ENCODE data around the gene TNK2. TPM values are rescaled to one million over a fixed set of nuclear protein-coding genes. Genes with fewer than 3 reads are reported as not detected.

TNK2 gene
- total and polyA plus RNA-seq, 2 of the 8 experiments (the other 6 are each of a cell fraction or from before 2014, with no cell fraction given), result 10.4 to 33.9 TPM

- DNase-seq (ENCODE audit: low read depth in 1 of 2, low spot score in 2 of 2), result no peak
- Histone ChIP-seq H3K9me3 (ENCODE audit: insufficient read depth in 2 of 2, low read depth in 1 of 2, low read length in 1 of 2) (no peaks in the 10 kb centered on the region; a peak in 1 of 4 replicates), H3K27me3 (replicated peaks in 1 of 4; ENCODE audit: control insufficient read depth in 3 of 4, extremely low read depth in 1 of 4, insufficient read depth in 3 of 4, low read length in 3 of 4) (no peaks in the 10 kb centered on the region), H4K8ac (ENCODE audit: extremely low read depth, insufficient read depth, low read length) (no peak overlapping the region), H3K27ac (ENCODE audit: low read depth, low read length) (no peak overlapping the region), H2BK20ac (ENCODE audit: low read length) (no peak overlapping the region), H3K18ac (ENCODE audit: extremely low read depth, low read length) (no peak overlapping the region; the same call in 1 of the 2 replicates), H3K4ac (replicated peaks; ENCODE audit: insufficient read length, low read depth, low read length) (no peak overlapping the region), H2BK15ac (ENCODE audit: low read length) (no peak overlapping the region), H3K4me3 (ENCODE audit: extremely low read depth in 1 of 4, insufficient read depth in 2 of 4, low read depth in 3 of 4, low read length in 4 of 4) (no peak overlapping the region), H2AFZ (ENCODE audit: low read length) (no peak overlapping the region), H3K23ac (ENCODE audit: insufficient read length) (no peak overlapping the region), H3K4me2 (ENCODE audit: insufficient read depth in 1 of 2, low read depth in 2 of 2, low read length in 2 of 2) (no peak overlapping the region), H3K4me1 (replicated peaks in 1 of 4; ENCODE audit: control insufficient read depth in 3 of 4, insufficient read depth in 4 of 4, low read length in 3 of 4) (peaks cover 1 to 14% (median 7%) of the 10 kb centered on the region in 4 experiments; a peak in 6 of 7 replicates), H3K23me2 (ENCODE audit: low read depth, low read length) (no peaks in the 10 kb centered on the region), H2BK120ac (replicated peaks; ENCODE audit: low read depth, low read length) (no peak overlapping the region), H3K79me1 (ENCODE audit: low read depth, low read length) (peaks cover 5% of the 10 kb centered on the region), H2BK12ac (ENCODE audit: low read depth, low read length) (no peak overlapping the region), H3K36me3 (ENCODE audit: control insufficient read depth in 2 of 4, insufficient read depth in 4 of 4, low read length in 3 of 4) (peaks cover 0 to 5% (median 0%) of the 10 kb centered on the region in 4 experiments; a peak in 3 of 8 replicates), H3K14ac (ENCODE audit: insufficient read length) (no peak overlapping the region), H2BK5ac (ENCODE audit: low read depth, low read length) (no peak overlapping the region), H3K79me2 (ENCODE audit: control insufficient read depth in 1 of 2, insufficient read depth in 2 of 2, low read length in 2 of 2) (no peaks in the 10 kb centered on the region), H3K56ac (replicated peaks; ENCODE audit: insufficient read length, low read depth, low read length) (no peak overlapping the region), H4K20me1 (replicated peaks in 1 of 2; ENCODE audit: control insufficient read depth in 1 of 2, insufficient read depth in 2 of 2, low read length in 2 of 2) (peaks cover 3 to 11% of the 10 kb centered on the region in 2 experiments), H2AK5ac (ENCODE audit: low read depth, low read length) (no peak overlapping the region), H3K9ac (replicated peaks in 1 of 4; ENCODE audit: extremely low read depth in 1 of 4, low read depth in 3 of 4, low read length in 3 of 4) (no peak overlapping the region), H4K5ac (ENCODE audit: insufficient read length, low read depth, low read length) (no peak overlapping the region), H4K91ac (replicated peaks; ENCODE audit: insufficient read length, low read length) (no peak overlapping the region)
- CTCF ChIA-PET (ENCODE audit: partially characterized antibody), result interaction anchor here (1.1 to 23.1 kb wide), 3 partner anchors 10 to 28 kb away, joined by 3 to 499 read pairs (median 46); no protein-coding TSS in a partner anchor
- FAIRE-seq, result no peak
- POLR2A ChIA-PET (ENCODE audit: partially characterized antibody), result interaction anchor here (1.1 kb wide), 1 partner anchor 10 kb away, joined by 4 read pairs; no protein-coding TSS in a partner anchor
- TF ChIP-seq FOSL1 (IDR thresholded peaks at IDR 0.05; ENCODE audit: insufficient read depth, low read depth, low read length), result no peak
- WGBS, 2 experiments (ENCODE audit: extremely low coverage in 1 of 2, insufficient coverage in 1 of 2, insufficient read length in 1 of 2, insufficient replicate concordance in 2 of 2, low coverage in 1 of 2, low lambda C conversion rate in 2 of 2, missing lambda C conversion rate in 1 of 2), result 97% methylated on average over 14 of the region's 14 CpGs; no CpG with 5 or more reads in 1 of the 2 experiments
Measured at GRCh38 chr3:195884691-195885035, 23.7 kb downstream of the TNK2 start.
